Activated CD4-positive, alpha-beta T cell treated with anti-CD3 and anti-CD28 coated beads, Interleukin-2, Interleukin-6, amounts not matched to agents 100 ng/mL and 50 ng/mL, durations not matched to agents 16 hours and 8 hours (primary cell): ENCODE results near the gene POLR1F.
"Not testable (repeated sequence)": the region's sequence is repeated elsewhere in the genome, so short reads cannot be mapped to it uniquely, and the experiment has no call there.

Experiments
- DNase-seq: peaks from one replicate; pipeline ENCODE4 v3.0.0-alpha.2; 2020

POLR1F gene

GRCh38 chr7:19708397-19709248 is at the start of gene POLR1F:
TSS of gene POLR1F (minus strand) at chr7:19709037. CDS start at chr7:19709016, 21 bp downstream.
- peak; percentile 96 for DNase-seq

- DNase-seq, result peak; percentile 32
Measured at GRCh38 chr7:19754521-19755116, 45.8 kb upstream of the POLR1F start.

GRCh38 chr7:19752020-19752419 is 43.2 kb upstream of the POLR1F start:
- peak; percentile 27 for DNase-seq

- no peak for DNase-seq
Measured at GRCh38 chr7:19749658-19750057, 40.8 kb upstream of the POLR1F start.

GRCh38 chr7:19747740-19748339 is 39.0 kb upstream of the POLR1F start:
- DNase-seq, result peak; percentile 22

- no peak for DNase-seq
Measured at GRCh38 chr7:19744075-19744474, 35.2 kb upstream of the POLR1F start.

- DNase-seq, result no peak
Measured at GRCh38 chr7:19728716-19729115, 19.9 kb upstream of the POLR1F start.

GRCh38 chr7:19725770-19726169 is 16.9 kb upstream of the POLR1F start:
- DNase-seq, result no peak

- DNase-seq, result no peak
Measured at GRCh38 chr7:19715499-19715898, 6.7 kb upstream of the POLR1F start.

- DNase-seq, result peak; percentile 36
Measured at GRCh38 chr7:19713676-19714075, 4.8 kb upstream of the POLR1F start.

- DNase-seq, result no peak
Measured at GRCh38 chr7:19709249-19709578, 377 bp upstream of the POLR1F start.

GRCh38 chr7:19707240-19707639 is 1.6 kb downstream of the POLR1F start:
- no peak for DNase-seq

- DNase-seq, result no peak
Measured at GRCh38 chr7:19705663-19706062, 3.2 kb downstream of the POLR1F start.

- no peak for DNase-seq
Measured at GRCh38 chr7:19701471-19701870, 7.4 kb downstream of the POLR1F start.

GRCh38 chr7:19700936-19701335 is 7.9 kb downstream of the POLR1F start:
- no peak for DNase-seq

GRCh38 chr7:19698331-19698730 is 10.5 kb downstream of the POLR1F start:
- DNase-seq, result no peak

- no peak for DNase-seq
Measured at GRCh38 chr7:19696926-19697325, 11.9 kb downstream of the POLR1F start.

GRCh38 chr7:19692111-19692828 is 16.6 kb downstream of the POLR1F start:
- DNase-seq, result no peak

GRCh38 chr7:19690736-19691135 is 18.1 kb downstream of the POLR1F start:
- DNase-seq, result no peak

- not testable (repeated sequence) for DNase-seq
Measured at GRCh38 chr7:19689130-19689529, 19.7 kb downstream of the POLR1F start.

- no peak for DNase-seq
Measured at GRCh38 chr7:19681596-19681995, 27.2 kb downstream of the POLR1F start.

- DNase-seq, result peak; percentile 14
Measured at GRCh38 chr7:19677180-19677579, 31.7 kb downstream of the POLR1F start.

GRCh38 chr7:19675816-19676215 is 33.0 kb downstream of the POLR1F start:
- DNase-seq, result no peak
